ENCODE measurements around the gene MME.
"Not testable (repeated sequence)": the region's sequence is repeated elsewhere in the genome, so short reads cannot be mapped to it uniquely, and the experiment has no call there.

Gene MME

DNA sequence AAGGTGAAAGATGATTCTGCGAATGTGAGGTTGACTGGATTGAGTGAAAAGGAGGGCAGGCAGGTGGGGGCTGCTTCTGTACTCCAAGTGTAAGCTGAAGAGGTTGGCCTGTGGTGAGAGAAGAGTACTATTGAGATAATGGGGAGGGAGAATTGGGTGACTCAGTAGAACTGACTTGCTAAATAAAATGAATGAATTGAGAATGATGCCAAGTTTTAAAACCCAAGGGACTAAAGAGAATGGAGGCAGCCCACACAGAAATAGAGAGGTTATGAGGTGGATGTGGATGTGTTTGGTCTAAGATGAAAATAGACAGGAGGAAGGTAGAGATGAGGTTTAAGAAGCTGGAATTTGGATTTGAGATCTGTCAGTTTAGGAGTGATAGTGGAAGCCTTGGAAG lies 5.9 kb downstream of the MME start:
- DNase-seq: no peak

DNA sequence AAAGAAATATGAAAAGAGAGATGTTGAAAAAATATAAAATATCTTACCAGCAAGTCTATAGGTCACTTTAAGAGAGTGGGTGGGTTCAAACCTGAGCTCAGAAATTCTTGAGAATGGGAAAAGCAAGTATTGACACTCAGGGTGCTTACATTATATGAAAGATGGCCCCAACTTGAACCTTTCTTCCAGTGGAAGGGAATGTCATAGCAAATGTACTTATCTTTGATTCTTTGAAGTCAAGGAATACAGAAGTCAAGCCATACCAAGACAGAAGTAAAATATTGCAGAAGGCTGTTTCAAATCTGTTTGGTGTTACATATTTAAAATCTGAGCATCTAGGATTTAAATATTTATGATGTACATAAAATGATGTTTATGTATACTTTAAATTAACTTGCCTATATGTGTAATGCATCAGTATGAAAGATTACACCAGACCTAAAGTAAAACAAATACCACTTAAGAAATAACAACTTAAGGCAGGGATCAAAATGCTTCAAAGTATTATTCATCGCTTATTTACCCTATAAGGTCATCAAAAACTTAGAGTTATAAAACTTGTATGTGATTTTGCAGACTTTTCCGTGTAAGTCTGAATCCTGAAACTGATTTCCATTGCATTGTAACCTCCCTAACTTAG lies 8.7 kb downstream of the MME start:
- no peak for DNase-seq

DNA sequence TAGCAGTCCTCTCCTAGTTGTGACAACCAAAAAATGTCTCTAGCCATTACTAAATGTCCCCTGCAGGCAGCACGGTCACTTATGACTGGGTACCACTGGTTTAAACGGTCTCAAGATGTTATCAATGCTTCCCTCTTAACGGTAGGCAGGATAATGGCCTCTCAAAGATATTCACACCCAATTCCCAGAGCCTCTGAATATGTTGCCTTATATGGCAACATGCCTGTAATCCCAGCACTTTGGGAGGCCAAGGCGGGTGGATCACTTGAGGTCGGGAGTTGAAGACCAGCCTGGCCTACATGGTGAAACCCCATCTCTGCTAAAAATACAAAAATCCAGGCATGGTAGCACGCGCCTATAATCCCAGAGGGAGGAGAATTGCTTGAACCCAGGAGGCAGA lies 9.4 kb downstream of the MME start:
- DNase-seq: no peak

DNA sequence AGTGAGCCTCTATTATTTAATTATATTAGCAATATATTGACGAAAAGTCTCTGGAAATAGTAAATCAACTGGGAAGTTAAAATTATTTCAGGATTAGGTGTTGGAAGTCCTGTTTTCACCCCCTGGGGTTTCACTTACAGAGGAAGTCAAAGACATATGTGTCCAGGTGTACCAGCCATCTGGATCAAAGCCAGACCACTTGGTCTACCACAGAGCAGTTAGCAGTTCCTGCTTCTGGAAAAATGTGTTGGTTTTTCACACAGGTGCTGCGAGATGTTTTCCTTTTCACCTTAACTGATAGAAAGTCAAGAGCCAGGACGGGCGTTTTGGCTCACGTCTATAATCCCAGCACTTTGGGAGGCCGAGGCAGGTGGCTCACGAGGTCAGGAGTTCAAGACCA lies 13.1 kb downstream of the MME start:
- no peak for DNase-seq

DNA sequence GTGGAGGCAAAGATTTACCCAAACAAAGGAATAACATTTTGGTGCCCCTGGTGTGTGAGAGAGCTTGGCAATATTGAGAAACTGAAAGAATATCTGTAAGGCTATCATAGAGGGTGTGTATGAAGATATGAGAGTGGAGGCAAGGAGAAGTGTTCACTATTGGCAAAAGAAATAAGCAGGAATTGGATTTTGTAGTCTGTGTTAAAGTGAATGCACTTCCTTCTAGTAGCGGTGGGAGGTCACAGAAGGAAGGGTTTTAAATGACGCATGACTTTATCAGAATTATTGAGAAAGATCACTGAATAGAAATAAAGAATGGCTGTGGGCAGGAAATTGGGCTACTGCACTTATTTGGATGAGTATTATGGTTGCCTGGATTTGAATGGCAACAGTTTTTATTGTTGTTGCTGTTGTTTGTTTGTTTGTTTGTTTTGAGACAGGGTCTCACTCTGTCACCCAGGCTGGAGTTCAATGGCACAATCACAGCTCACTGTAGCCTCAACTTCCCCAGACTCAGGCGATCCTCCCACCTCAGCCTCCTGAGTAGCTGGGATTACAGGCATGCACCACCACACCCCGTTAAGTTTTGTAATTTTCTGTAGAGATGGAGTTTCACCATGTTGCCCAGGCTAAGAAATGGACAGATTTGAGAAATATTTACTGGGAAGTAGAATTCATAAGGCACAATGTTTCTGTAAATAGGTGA lies 16.3 kb downstream of the MME start:
- no peak for DNase-seq

DNA sequence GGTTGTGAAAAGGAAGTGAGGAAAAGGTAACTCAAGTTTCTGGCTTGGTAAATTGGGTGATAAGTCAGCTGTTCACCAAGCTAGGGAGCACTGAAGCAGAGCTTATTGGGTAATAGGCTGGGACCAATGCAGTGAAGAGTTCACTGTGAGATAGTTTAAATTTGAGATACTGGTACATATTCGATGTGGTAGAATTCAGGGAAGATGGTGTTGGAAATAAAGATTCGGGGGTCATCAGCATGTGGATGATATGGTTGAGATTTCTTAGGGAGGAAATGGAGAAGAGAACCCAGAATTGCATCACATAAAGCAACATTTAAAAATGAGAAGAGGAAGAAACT lies 16.9 kb downstream of the MME start:
- no peak for DNase-seq

DNA sequence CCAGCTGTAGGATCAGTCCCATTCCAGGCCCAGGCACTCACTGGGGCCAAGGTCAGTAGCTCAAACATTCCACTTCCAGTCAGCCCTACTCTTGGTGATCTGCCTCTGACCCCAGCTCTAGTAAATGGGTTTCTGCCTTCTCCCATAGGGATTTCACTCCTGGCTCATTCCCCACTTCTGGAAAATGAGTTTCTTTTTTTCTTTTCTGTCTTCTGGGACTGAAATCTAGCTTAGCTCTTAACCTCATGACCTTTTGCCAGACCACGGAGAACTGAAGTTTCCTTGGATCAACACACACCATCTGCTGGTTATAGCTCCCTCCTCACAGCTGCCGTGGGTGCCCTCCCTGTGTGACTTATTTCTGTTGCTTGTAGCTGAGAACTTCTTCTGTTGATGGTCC lies 21.3 kb downstream of the MME start:
- DNase-seq: no peak

DNA sequence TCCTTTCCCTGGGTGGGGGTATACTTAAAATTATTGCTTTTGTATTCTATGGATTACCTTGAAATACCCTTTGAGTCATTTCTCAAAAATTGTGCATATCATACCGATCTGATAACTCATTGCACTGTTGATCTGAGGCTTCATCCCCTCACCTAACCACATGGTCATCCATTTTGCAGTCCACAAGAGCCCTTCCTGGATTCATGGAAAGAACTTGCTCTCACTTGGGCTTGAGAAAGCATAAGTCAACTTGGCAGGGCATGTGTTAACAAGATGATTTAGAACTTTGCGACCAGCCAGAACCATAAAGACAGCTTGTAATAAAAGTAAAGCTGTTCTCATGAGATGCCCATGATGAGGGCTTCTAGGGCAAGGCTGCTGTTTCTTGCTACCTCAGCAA lies 22.2 kb downstream of the MME start:
- DNase-seq: no peak

DNA sequence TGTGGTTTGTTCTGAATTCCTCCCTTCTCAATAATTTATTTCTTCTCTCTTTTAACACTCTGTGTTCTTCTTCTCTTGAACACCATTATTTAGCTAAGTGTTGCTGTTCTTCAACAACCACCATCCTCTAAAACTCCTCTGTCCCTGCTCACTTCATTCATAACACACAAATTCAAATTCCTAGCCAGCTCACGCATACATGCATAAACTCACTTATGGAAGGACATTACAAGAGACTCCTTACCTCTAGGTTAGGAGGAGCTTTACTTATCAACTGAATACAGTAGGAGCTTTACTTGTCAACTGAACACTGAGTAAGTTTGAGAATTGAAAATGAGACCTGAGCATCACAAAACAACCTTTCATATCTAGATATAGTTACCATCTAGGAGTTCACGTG lies 23.6 kb downstream of the MME start:
- DNase-seq: no peak

DNA sequence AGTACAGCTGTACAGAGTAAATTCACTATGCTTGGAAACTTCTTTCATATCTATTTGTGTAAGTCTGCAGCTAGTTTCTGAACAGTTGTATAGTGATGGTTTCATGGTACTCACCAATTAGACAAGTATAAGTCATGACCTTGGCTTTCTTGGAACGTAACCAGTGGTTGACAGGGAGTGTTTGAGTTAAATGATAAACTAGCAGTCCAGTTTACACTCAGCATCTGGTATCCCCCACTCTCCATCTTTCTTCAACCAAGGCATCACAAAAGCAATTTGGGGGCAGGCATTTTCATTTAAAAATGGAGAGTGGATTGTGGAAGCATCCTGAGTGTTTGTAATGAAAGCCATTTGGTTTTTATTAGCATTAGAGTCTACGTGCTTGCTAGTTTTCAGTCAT lies 26.0 kb downstream of the MME start:
- DNase-seq: no peak

DNA sequence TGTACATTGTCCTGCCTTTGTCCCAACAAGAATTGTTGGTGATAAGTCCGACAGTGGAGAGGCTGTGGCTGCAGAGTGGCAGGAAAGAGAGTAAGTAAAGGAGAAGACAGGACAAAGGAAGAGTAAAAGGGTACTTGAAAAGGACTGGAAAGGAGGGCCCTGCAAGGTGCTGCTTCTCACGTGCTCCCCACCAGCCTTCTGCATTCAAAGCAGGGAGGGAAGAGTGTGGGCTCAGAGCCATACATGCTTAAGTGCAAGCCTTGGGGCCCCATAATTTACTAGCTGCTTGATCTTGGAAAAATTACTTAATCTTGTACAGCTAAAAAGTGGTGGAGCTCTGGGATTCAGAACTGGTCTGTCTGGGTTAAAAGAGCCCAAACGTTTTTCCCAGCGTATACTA lies 29.9 kb downstream of the MME start:
- no peak for DNase-seq

DNA sequence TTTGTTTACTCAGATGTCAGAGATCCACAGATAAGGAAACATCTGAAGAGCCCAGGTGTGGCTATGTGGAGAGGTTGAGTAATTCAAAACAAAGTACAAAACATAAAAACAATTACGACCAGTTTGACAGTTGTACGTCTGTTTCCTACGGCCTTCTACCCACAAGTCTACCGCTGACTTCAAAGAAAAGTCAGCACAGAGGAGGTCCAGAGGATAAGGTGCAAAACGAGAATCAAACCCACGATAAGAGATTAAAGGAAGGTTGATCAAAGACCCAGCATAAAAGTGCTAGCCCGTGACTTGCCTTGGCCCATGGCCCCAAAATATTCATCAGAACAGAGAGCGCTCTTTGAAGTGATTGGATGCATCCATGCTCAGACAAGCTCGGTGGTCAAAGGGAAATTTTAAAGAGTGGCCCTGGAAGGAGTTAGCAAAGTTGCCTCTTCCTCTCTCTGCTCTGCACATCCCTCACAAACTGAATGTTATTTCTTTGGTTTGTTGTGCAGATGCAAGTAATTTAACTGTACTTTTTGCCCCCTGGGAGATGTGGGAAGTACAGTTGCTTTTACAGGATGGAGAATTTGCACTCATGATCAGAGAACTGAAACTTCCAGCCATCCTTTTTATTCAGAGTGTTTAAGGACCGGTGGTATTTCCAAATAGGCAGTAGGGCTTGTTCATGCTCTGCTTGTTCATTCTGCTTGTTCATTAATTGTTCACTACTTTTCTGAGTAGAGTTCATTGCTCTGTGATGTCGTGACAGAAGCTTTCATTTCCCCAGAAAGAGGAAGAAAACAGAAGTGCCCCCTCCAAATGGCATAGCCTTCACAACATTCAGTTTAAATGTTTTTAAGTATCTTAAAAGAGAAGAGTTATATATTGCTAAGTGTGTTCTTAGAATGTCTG lies 31.1 kb downstream of the MME start:
- DNase-seq: no peak

DNA sequence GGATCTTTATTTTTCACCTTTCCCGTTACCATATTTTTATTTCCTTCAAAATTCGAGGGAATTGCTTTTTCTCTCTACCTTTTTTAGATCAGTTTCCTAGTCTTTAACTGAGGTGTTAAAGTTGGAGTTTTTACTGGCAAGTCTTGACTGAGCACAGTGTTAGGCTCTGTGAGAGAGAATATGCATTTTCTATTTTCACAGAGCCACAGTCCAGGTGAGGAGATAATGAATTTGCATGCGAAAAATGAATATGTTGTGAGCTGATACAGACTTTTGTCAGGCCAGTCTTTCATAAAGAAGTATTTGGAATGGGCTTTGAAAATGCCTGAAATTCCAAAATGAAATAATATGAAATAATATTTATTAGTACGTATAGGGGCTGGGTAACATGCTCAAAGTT lies 31.9 kb downstream of the MME start:
- DNase-seq: no peak

DNA sequence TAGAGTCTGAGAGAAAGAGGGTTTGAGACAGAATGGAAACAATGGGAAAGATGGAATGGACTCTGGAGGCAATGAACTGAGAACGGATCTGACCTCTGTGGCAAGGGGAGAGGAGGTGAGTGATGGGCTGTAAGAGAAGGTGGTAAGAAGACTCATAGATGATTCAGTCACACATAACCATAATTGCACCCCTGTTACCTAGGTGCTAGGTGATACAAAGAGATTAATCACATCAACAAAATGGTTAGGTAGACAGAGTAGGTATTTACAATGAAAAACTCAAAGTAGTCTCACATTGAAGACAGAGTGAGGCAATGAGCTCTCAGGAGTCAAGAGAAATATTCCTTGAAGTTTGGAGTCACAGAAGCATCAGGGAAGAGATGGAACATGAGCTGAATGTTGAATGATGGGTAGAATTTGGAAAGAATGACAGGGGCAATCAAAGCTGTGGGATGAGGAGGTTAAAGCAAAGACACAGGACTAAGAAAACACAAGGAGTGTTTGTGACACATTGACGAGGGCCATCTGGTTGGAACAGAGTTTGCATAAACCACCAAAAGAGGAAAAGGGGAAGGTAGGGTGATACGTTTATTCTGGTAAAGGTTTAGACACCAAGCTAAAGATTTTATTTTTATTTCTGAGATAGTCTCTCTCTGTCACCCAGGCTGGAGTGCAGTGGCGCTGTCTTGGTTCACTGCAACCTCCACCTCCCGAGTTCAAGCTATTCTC lies 32.7 kb downstream of the MME start:
- no peak for DNase-seq

DNA sequence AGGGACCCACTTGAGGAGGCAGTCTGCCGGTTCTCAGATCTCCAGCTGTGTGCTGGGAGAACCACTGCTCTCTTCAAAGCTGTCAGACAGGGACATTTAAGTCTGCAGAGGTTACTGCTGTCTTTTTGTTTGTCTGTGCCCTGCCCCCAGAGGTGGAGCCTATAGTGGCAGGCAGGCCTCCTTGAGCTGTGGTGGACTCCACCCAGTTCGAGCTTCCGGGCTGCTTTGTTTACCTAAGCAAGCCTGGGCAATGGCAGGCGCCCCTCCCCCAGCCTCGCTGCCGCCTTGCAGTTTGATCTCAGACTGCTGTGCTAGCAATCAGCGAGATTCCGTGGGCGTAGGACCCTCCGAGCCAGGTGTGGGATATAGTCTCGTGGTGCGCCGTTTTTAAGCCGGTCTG lies 44.6 kb downstream of the MME start:
- DNase-seq: not testable (repeated sequence)

DNA sequence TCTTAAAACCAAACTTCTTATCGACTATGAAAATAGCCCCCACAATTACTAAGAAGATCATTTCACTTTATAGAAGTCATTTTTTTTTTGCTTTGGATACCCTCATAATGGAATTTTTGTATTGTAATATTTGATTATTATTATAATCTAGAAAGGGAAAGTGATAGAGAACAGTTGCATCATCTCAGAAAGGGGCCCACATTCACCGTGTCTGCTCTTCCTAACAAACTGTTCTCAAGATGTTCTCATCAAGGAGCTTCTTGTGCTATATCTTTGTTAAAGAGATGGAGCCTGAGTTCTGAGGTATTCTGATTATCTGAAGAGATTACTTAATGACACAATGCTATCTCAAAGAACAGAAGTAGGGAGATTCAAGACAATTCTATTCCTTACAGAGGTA lies 49.3 kb downstream of the MME start:
- no peak for DNase-seq

DNA sequence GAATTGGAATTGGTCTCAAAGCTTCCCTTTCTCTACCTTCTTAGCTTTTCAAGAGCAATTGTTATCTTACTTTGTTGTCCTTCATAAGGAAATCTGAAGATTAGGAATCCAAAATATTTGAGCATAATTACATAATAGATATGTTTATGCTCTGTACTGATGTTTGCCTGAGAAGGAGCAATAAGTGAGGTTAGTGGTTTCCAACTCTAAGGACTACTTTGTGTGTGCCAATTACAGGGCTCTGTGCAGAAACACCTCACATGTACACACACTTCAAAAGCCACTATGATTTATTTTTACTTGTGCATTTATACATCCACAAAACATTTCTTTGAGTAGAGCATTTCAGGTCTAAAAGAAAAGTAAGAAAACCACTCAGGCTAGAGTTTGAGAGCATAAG lies 49.9 kb downstream of the MME start:
- DNase-seq: no peak

DNA sequence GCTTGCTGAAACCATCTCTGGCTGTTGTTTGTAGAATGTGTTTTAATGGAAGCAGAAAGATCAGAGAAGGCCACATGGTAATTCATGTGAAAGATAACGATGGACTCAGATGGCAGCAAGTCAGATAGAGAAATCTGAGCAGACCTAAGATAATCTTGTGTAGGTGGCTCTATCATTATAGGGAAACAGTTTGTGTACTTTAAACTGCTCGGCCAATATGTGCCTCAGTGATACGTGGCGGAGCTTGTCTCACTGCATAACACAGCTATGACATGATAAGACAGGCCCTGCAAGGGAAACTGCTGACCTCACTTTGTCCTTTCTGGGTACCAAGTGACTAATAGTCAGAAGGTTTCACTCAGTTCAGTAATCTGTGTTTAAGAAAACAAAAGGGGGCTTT lies 51.0 kb downstream of the MME start:
- DNase-seq: no peak

DNA sequence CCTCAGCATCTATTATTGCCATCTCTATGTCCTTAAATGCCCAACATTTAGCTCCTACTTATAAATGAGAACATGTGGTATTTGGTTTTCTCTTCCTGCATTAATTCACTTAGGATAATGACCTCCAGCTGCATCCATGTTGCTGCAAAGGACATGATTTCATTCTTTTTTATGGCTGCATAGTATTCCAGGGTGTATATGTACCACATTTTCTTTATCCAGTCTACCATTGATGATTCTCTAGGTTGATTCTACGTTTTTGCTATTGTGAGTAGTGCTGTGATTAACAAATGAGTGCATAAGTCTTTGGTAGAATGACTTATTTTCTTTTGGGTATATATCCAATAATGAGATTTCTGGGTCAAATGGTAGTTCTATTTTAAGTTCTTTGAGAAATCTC lies 54.2 kb downstream of the MME start:
- DNase-seq: not testable (repeated sequence)

DNA sequence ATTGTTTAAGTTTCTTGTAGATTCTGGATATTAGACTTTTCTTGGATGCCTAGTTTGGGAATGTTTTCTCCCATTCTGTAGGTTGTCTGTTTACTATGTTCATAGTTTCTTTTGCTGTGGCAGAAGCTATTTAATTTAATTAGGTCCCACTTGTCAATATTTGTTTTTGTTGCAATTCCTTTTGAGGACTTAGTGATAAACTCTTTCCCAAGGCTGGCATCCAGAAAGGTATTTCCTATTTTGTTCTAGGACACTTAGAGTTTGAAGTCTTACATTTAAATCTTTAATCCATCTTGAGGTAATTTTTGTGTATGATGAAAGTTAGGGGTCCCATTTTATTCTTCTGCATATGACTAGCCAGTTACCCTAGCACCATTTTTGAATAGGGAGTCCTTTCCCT lies 54.9 kb downstream of the MME start:
- DNase-seq: no peak

DNA sequence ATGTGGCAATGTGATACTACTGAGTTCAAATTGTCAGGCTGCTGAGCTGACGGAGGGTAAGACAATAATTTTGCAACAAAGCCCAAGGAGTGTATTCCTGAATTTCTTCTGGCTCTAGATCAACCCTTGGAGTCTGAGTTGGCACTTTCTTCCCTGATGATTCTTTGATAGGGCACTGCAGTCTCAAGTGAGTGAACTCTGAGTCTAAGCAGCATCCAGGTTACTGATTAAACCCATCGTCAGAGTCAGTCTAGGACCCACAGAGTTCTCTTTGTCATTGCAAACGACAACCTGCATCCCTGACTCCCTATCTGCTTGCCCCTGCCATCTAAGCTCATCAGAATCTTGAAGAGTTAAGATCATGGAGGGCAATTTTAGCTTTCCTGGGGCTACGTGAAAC lies 58.6 kb downstream of the MME start:
- DNase-seq: no peak

DNA sequence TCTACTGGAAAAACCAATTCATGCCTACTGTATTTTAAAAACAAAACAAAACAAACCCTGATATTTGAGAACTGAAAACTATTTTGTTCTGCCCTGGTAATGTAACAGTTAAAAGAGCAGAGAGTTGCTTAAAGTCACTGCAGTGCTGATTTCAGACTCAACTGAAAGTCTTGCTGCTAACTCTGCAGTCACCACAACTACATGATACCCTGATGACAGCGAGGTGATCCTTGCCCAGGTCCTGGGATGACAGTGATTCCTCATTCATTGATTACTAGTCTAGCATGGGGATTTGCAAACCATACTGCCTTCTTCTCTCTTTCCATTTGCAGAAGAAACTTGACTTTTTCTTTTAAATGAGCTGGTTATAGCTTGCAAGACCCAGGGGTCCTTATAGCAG lies 67.5 kb downstream of the MME start:
- DNase-seq: no peak

DNA sequence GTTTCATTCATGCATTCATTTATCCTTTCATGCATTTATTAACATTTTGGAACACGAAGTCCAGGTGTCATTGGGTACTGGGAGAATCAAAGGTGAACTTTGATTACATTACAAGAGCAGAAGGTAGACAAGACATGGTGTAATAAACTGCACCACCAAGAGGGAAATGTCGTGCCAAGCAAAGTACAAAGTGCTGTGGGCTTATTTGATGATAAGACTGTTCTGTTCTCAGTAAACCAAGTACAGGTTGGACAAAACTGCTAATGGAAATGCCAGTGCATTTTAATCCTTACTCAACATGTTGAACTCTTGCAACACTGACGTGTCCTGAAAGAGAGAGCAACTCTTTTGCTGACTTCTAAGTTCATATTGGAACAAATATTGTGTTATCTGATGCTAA lies 69.4 kb downstream of the MME start:
- DNase-seq: no peak

Data from MV-4-11 (cell line).